ENCODE results near the gene UVRAG. TPM values are rescaled to one million over a fixed set of nuclear protein-coding genes. Genes with fewer than 3 reads are reported as not detected.
A peak's percentile ranks its signal among the peaks of the same experiment; 100 is the strongest.

The UVRAG gene
- total and polyA plus RNA-seq, 2 of the 13 experiments (the other 11 are each of a cell fraction or from before 2014, with no cell fraction given), result 9.7 to 17.3 TPM

GRCh38 chr11:75795276-75796090 is 19.5 kb upstream of the UVRAG start (continued):
- no peak for TF ChIP-seq SNAPC4 (CRISPR knock-in tag; IDR thresholded peaks at IDR 0.05)
- 0 out of 2 replicates have a peak, but pooled peaks have one; percentile 40 for TF ChIP-seq ZSCAN30 (CRISPR knock-in tag; IDR thresholded peaks at IDR 0.05)
- TF ChIP-seq ATF1 (CRISPR knock-in tag; IDR thresholded peaks at IDR 0.05), result no peak
- no peak for TF ChIP-seq SP4 (CRISPR knock-in tag; IDR thresholded peaks at IDR 0.05)
- TF ChIP-seq ZNF230 (CRISPR knock-in tag; IDR thresholded peaks at IDR 0.05), result no peak
- TF ChIP-seq TFE3 (CRISPR knock-in tag; IDR thresholded peaks at IDR 0.05), result no peak
- TF ChIP-seq MYNN (CRISPR knock-in tag; IDR thresholded peaks at IDR 0.05; ENCODE audit: low read depth), result no peak

All from HepG2 (cell line).